Measurements from ENCODE around the gene TNK2.
"Not testable (repeated sequence)": the region's sequence is repeated elsewhere in the genome, so short reads cannot be mapped to it uniquely, and the experiment has no call there.

Gene TNK2

GRCh38 chr3:195933044-195933430 is 24.7 kb upstream of the TNK2 start:
- not testable (repeated sequence) for H3K79me2 ChIP-seq (ENCODE audit: insufficient read depth, low read length); H3K4me3 ChIP-seq (ENCODE audit: low read depth in 1 of 2, low read length in 2 of 2); ATAC-seq (ENCODE audit: insufficient read depth, low read depth); DNase-seq; H2AFZ ChIP-seq (ENCODE audit: low read depth, low read length); H3K27ac ChIP-seq (ENCODE audit: low read length); H3K27me3 ChIP-seq (ENCODE audit: insufficient read depth, low read length, poor library complexity); H4K20me1 ChIP-seq (ENCODE audit: insufficient read depth, low read length); H3K4me2 ChIP-seq (ENCODE audit: insufficient read depth, low read length); H3K4me1 ChIP-seq (ENCODE audit: insufficient read depth, low read length); H3K9me3 ChIP-seq (ENCODE audit: insufficient read depth, low read length, severe bottlenecking); H3K9ac ChIP-seq (ENCODE audit: low read depth, low read length); H3K36me3 ChIP-seq (ENCODE audit: insufficient read depth, low read length)

DNA sequence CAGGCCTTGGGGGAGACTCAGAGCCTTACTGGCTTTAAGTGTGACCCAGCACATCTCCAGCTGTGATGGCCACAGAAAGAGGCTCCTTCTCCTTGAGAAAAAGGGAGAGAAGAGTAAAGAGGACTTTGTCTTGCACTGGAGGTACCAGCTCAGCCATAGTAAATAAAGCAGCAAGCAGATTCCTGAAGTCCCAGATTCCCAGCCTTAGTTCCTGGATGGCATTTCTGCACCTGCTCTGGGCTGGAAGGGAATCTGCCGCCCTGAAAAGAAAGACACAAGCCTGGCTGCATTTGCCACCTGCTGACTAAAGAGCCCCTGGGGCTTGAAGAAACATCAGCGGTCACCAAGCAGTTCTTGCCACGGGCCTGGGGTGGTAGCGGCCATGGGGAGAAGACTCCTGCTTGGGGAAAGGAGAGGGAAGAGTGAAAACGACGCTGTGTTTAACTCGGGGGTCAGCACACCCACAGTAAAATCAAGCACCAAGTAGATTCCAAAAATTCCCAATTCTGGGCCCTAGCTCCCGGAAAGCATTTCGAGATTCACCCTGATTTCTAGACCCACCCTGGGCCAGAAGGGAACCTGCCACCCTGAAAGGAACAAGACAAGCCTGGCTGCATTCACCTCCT is 24.2 kb upstream of the TNK2 start:
- Histone ChIP-seq H3K79me2 (ENCODE audit: insufficient read depth, low read length) (no peaks in the 10 kb centered on the region), H3K4me1 (ENCODE audit: insufficient read depth, low read length) (no peaks in the 10 kb centered on the region), H3K4me2 (ENCODE audit: insufficient read depth, low read length) (no peak overlapping the region), H3K36me3 (ENCODE audit: insufficient read depth, low read length) (no peaks in the 10 kb centered on the region), H4K20me1 (ENCODE audit: insufficient read depth, low read length) (no peaks in the 10 kb centered on the region), H3K9me3 (ENCODE audit: insufficient read depth, low read length, severe bottlenecking) (no peaks in the 10 kb centered on the region), H2AFZ (ENCODE audit: low read depth, low read length) (no peak overlapping the region), H3K27me3 (ENCODE audit: insufficient read depth, low read length, poor library complexity) (no peaks in the 10 kb centered on the region), H3K9ac (ENCODE audit: low read depth, low read length) (no peak overlapping the region), H3K4me3 (ENCODE audit: low read depth in 1 of 2, low read length in 2 of 2) (no peak overlapping the region), H3K27ac (ENCODE audit: low read length) (no peak overlapping the region)
- TF ChIP-seq EZH2 (IDR thresholded peaks at IDR 0.05; ENCODE audit: borderline replicate concordance, low read depth, low read length, severe bottlenecking) = no peak
- TF ChIP-seq CTCF (IDR thresholded peaks at IDR 0.05; ENCODE audit: borderline replicate concordance, extremely low read depth, low read length, poor library complexity, severe bottlenecking) = no peak
- DNase-seq (no peak), ATAC-seq (ENCODE audit: insufficient read depth, low read depth) (no peak)

DNA sequence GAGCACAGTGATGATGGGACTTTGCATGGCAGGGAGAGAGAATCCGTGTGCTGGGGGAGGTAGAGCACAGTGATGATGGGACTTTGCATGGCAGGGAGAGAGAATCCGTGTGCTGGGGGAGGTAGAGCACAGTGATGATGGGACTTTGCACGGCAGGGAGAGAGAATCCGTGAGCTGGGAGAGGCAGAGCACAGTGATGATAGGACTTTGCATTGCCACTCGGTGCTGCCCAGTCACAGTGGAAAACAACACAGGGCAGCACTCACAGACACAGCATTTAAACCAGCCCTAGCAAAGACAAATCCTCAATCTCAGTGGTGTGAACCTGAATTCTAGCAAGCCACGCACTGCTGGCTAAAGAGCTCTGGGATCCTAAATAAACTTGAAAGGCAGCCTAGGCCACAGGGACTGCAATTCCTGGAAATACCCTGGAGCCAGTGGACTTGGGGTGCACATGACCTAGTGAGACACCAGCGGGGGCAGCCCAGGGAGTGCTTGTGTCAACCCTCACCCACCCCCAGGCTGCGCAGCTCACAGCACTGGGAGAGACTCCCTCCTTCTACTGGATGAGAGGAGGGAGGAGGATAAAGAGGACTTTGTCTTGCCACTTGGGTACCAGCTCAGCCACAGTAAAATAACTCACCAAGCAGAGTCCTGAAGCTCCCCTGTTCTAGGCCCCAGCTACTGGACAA is 23.4 kb upstream of the TNK2 start:
- H3K27ac ChIP-seq (ENCODE audit: low read length) = no peak overlapping the region
- no peaks in the 10 kb centered on the region for H4K20me1 ChIP-seq (ENCODE audit: insufficient read depth, low read length)
- no peak overlapping the region for H3K4me3 ChIP-seq (ENCODE audit: low read depth in 1 of 2, low read length in 2 of 2)
- no peak overlapping the region for H3K9ac ChIP-seq (ENCODE audit: low read depth, low read length)
- no peak for TF ChIP-seq EZH2 (IDR thresholded peaks at IDR 0.05; ENCODE audit: borderline replicate concordance, low read depth, low read length, severe bottlenecking)
- TF ChIP-seq CTCF (IDR thresholded peaks at IDR 0.05; ENCODE audit: borderline replicate concordance, extremely low read depth, low read length, poor library complexity, severe bottlenecking) = no peak
- DNase-seq (no peak), ATAC-seq (ENCODE audit: insufficient read depth, low read depth) (no peak)
- no peaks in the 10 kb centered on the region for H3K9me3 ChIP-seq (ENCODE audit: insufficient read depth, low read length, severe bottlenecking)
- H3K27me3 ChIP-seq (ENCODE audit: insufficient read depth, low read length, poor library complexity) = no peaks in the 10 kb centered on the region
- no peak overlapping the region for H3K4me2 ChIP-seq (ENCODE audit: insufficient read depth, low read length)
- H3K79me2 ChIP-seq (ENCODE audit: insufficient read depth, low read length) = no peaks in the 10 kb centered on the region
- H3K4me1 ChIP-seq (ENCODE audit: insufficient read depth, low read length) = no peaks in the 10 kb centered on the region
- no peak overlapping the region for H2AFZ ChIP-seq (ENCODE audit: low read depth, low read length)
- no peaks in the 10 kb centered on the region for H3K36me3 ChIP-seq (ENCODE audit: insufficient read depth, low read length)

DNA sequence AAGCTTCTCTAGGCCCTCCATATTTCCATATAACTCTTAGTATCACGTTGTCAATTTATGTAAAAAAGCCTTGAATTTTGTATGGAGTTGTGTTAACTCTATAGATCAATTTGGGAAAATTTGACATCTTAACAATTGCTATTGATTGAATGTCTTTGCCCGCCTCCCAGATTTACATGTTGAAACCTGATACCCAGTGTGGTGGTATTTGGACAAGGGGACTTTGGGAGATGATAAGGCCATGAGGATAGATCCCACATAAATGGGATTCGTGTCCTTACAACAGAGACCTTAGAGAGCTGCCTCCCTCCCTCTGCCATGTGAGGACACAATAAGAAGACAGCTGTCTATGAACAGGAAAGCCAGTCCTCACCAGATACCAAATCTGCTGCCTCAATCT is 21.1 kb upstream of the TNK2 start:
- Histone ChIP-seq H3K79me2 (ENCODE audit: insufficient read depth, low read length) (no peaks in the 10 kb centered on the region), H3K9ac (ENCODE audit: low read depth, low read length) (no peak overlapping the region), H4K20me1 (ENCODE audit: insufficient read depth, low read length) (no peaks in the 10 kb centered on the region), H3K36me3 (ENCODE audit: insufficient read depth, low read length) (no peaks in the 10 kb centered on the region), H3K27me3 (ENCODE audit: insufficient read depth, low read length, poor library complexity) (no peaks in the 10 kb centered on the region), H3K9me3 (ENCODE audit: insufficient read depth, low read length, severe bottlenecking) (no peaks in the 10 kb centered on the region), H3K4me1 (ENCODE audit: insufficient read depth, low read length) (no peaks in the 10 kb centered on the region), H3K4me2 (ENCODE audit: insufficient read depth, low read length) (no peak overlapping the region), H2AFZ (ENCODE audit: low read depth, low read length) (no peak overlapping the region), H3K4me3 (ENCODE audit: low read depth in 1 of 2, low read length in 2 of 2) (no peak overlapping the region), H3K27ac (ENCODE audit: low read length) (no peak overlapping the region)
- no peak for TF ChIP-seq EZH2 (IDR thresholded peaks at IDR 0.05; ENCODE audit: borderline replicate concordance, low read depth, low read length, severe bottlenecking)
- DNase-seq = no peak
- no peak for ATAC-seq (ENCODE audit: insufficient read depth, low read depth)

Measured in DND-41 (cell line).